Mesendoderm (in vitro differentiated cells): ENCODE measurements around the gene GDPD5.

Source experiments
- DNase-seq: peaks from one replicate; pipeline ENCODE4 v3.0.0; 2013
- H2AK5ac ChIP-seq: 2 replicates; pipeline ENCODE4 v1.6.1; 2013; ENCODE audit warnings: low read length, inconsistent platforms
- H2BK120ac ChIP-seq: 2 replicates; pipeline ENCODE4 v1.6.1; 2013; ENCODE audit warnings: low read depth, mild to moderate bottlenecking, low read length, moderate library complexity, mixed read lengths
- H2BK15ac ChIP-seq: replicated peaks from 2 replicates; pipeline ENCODE4 v1.6.1; 2013; ENCODE audit warnings: low read depth, mild to moderate bottlenecking, moderate library complexity
- H2BK5ac ChIP-seq: 2 replicates; pipeline ENCODE4 v1.6.1; 2013; ENCODE audit warnings: low read length, inconsistent platforms
- H3K18ac ChIP-seq: 2 replicates; pipeline ENCODE4 v1.6.1; 2013; ENCODE audit warnings: mild to moderate bottlenecking, low read length, mixed read lengths
- H3K23ac ChIP-seq: one replicate; pipeline ENCODE4 v1.6.1; 2013; ENCODE audit warnings: low read length
- H3K27ac ChIP-seq: 2 replicates; pipeline ENCODE4 v1.5.1; 2013; ENCODE audit warnings: low read depth, mild to moderate bottlenecking, inconsistent platforms, low read length, moderate library complexity
- H3K27me3 ChIP-seq: 2 replicates; pipeline ENCODE4 v1.6.1; 2013; ENCODE audit warnings: low read length, control low read depth, mild to moderate bottlenecking, inconsistent platforms; ENCODE audit not compliant: insufficient read depth, poor library complexity
- H3K36me3 ChIP-seq: 2 replicates; pipeline ENCODE4 v1.6.1; 2013; ENCODE audit warnings: low read length, inconsistent platforms; ENCODE audit not compliant: control insufficient read depth, insufficient read depth
- H3K4ac ChIP-seq: one replicate; pipeline ENCODE4 v1.6.1; 2013; ENCODE audit warnings: low read depth, mild to moderate bottlenecking, low read length, moderate library complexity
- H3K4me1 ChIP-seq: 2 replicates; pipeline ENCODE4 v1.6.1; 2013; ENCODE audit warnings: low read depth, low read length, inconsistent platforms; ENCODE audit not compliant: control insufficient read depth
- H3K4me2 ChIP-seq: 2 replicates; pipeline ENCODE4 v1.6.1; 2013; ENCODE audit warnings: low read length
- H3K4me3 ChIP-seq: 2 replicates; pipeline ENCODE4 v1.5.1; 2013; ENCODE audit warnings: mild to moderate bottlenecking, low read length
- H3K56ac ChIP-seq: one replicate; pipeline ENCODE4 v1.6.1; 2013; ENCODE audit warnings: low read length
- H3K79me1 ChIP-seq: 2 replicates; pipeline ENCODE4 v1.6.1; 2013; ENCODE audit warnings: low read length, inconsistent platforms
- H3K79me2 ChIP-seq: 2 replicates; pipeline ENCODE4 v1.6.1; 2013; ENCODE audit warnings: mild to moderate bottlenecking, low read length; ENCODE audit not compliant: control insufficient read depth, insufficient read depth
- H3K9ac ChIP-seq: 2 replicates; pipeline ENCODE4 v1.6.1; 2013; ENCODE audit warnings: low read length, inconsistent platforms
- H4K5ac ChIP-seq: one replicate; pipeline ENCODE4 v1.6.1; 2013; ENCODE audit warnings: low read length
- H4K8ac ChIP-seq: one replicate; pipeline ENCODE4 v1.6.1; 2013; ENCODE audit warnings: low read depth, mild to moderate bottlenecking, control low read depth, low read length, moderate library complexity
- WGBS: extraction: QIAGEN DNeasy Blood & Tissue Kit; methylation state at CpG from one replicate; pipeline ENCODE4 v1.1.7; 2013; ENCODE audit warnings: low lambda C conversion rate, missing lambda C conversion rate; ENCODE audit not compliant: insufficient coverage; ENCODE audit errors: extremely low coverage; 5-methylcytosine and 5-hydroxymethylcytosine counted together

GDPD5 gene

DNA sequence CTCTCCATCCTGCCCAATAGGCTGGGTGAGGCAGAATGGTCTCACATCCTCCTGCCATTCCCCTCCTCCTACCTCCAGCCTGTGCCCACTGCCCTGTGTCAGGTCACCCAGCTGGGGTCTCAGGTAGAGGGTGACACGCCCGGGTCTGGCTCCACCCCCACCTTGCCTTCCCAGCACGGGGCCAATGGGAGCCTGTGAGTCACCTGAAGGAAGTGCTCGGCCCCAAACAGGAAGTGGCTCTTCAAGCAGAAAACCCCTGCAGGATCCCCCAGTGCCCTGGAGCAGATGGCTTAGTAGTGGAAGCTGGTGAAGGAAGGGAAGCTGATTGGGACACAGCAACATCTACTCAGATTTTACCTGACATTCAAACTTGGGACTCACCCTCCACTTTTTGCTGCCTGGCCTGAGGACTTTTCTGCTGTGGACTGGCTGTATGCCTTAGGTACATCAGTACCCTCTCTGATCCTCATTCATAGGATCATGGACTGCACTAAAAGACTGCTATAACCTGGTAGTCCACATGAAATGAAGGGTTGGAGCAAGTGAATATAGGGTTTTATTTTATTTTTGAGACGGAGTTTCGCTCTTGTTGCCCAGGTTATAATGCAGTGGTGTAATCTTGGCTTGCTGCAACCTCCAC lies 33.4 kb downstream of the GDPD5 start:
- Histone ChIP-seq H4K5ac (no peak overlapping the region), H3K36me3 (no peaks in the 10 kb centered on the region), H3K18ac (peak overlapping the region; percentile 6), H4K8ac (no peak overlapping the region), H3K4ac (peak overlapping the region; percentile 49), H3K9ac (no peak overlapping the region), H3K79me2 (no peaks in the 10 kb centered on the region), H2BK5ac (no peak overlapping the region), H3K27me3 (no peaks in the 10 kb centered on the region), H3K4me3 (no peak overlapping the region), H3K56ac (no peak overlapping the region), H3K4me2 (no peak overlapping the region), H2BK15ac (no peak overlapping the region), H3K23ac (no peak overlapping the region), H2BK120ac (no peak overlapping the region), H3K4me1 (peaks cover 5% of the 10 kb centered on the region), H3K79me1 (no peaks in the 10 kb centered on the region), H2AK5ac (no peak overlapping the region), H3K27ac (no peak overlapping the region)
- no CpG with 5 or more reads among the region's 6 CpGs for WGBS
- peak; percentile 81 for DNase-seq

DNA sequence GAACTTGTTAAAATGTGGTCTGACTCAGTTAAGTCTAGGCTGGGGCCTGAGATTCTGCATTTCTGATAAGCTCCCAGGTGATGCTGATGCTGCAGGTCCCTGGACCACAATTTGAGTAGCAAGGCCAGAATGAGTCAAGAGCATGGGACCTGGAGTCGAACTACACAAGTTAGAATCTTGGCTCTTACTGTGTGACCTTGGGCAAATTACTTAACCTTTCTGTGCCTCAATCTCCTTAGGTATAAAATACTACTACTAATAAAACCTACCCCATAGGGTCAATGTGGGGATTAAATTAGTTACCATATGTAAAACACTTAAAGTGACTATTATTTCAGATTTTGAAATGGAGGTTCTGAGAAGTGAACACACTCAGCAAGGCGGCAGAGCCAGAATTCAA lies 34.3 kb downstream of the GDPD5 start:
- no peak overlapping the region for H3K27ac ChIP-seq
- no CpG with 5 or more reads among the region's 2 CpGs for WGBS
- H3K23ac ChIP-seq: no peak overlapping the region
- H2AK5ac ChIP-seq: no peak overlapping the region
- H3K4me3 ChIP-seq: no peak overlapping the region
- no peak overlapping the region for H3K9ac ChIP-seq
- H2BK120ac ChIP-seq: no peak overlapping the region
- H3K79me1 ChIP-seq: no peaks in the 10 kb centered on the region
- DNase-seq: no peak
- H4K8ac ChIP-seq: no peak overlapping the region
- H3K79me2 ChIP-seq: no peaks in the 10 kb centered on the region
- no peaks in the 10 kb centered on the region for H3K36me3 ChIP-seq
- H3K56ac ChIP-seq: no peak overlapping the region
- H3K4me2 ChIP-seq: no peak overlapping the region
- no peak overlapping the region for H3K18ac ChIP-seq
- H2BK5ac ChIP-seq: no peak overlapping the region
- no peak overlapping the region for H3K4ac ChIP-seq
- no peak overlapping the region for H2BK15ac ChIP-seq
- peaks cover 5% of the 10 kb centered on the region for H3K4me1 ChIP-seq
- H3K27me3 ChIP-seq: no peaks in the 10 kb centered on the region
- no peak overlapping the region for H4K5ac ChIP-seq

DNA sequence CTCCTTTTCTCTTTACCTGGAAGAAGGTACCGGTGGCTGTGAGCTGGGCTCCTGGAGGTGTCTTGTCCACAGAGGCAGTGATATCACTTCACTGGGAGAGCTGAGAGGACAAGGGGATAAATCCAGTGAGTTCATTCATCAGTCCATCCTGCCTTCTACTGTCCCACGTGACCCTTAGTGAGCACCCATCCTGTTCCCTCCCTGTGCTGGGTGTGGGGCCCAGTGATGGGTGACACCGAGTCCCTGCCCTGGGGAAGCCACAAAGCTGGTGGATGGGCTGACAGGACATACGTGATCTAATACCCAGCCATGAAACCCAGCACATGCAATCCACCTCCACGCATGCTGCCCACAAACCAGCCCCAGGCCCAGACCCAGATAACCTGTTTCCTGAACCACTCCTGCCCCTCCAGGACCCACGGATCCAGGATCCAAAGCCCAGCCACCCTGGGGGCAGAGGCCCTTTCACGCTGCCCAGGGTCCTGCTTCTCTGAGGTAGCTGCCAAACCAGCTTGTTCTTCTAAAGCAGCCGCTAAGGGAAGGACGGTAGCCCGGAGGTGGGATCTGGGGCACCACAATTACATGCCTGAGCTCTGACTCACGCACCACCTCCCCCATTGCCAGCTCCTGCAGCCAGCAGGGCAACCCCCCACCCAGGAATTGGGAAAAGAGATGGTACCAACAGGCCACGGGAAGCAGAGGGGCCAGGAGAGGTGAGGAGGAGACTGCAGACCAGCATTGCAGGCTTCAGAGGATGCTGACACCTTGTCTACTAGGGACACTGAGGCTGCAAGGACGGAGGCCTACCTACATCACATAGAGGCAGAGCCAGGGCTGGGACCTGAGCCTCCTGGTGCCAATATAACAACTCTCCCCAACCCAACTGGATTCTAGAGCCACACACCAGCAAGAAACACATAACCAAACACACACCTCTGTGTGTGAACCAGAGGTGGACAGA lies 35.2 kb downstream of the GDPD5 start:
- Histone ChIP-seq H3K27ac (peak overlapping the region; percentile 10), H3K4me1 (peaks cover 5% of the 10 kb centered on the region), H4K5ac (no peak overlapping the region), H3K4me3 (no peak overlapping the region), H4K8ac (no peak overlapping the region), H3K4ac (peak overlapping the region; percentile 45), H3K36me3 (no peaks in the 10 kb centered on the region), H3K79me2 (no peaks in the 10 kb centered on the region), H3K4me2 (no peak overlapping the region), H2BK120ac (no peak overlapping the region), H3K27me3 (no peaks in the 10 kb centered on the region), H3K9ac (peak overlapping the region; percentile 43), H2AK5ac (peak overlapping the region; percentile 15), H3K23ac (peak overlapping the region; percentile 69), H3K79me1 (no peaks in the 10 kb centered on the region), H2BK15ac (no peak overlapping the region), H3K18ac (peak overlapping the region; percentile 24), H2BK5ac (no peak overlapping the region), H3K56ac (peak overlapping the region; percentile 72)
- DNase-seq: peak; percentile 92
- no CpG with 5 or more reads among the region's 13 CpGs for WGBS

DNA sequence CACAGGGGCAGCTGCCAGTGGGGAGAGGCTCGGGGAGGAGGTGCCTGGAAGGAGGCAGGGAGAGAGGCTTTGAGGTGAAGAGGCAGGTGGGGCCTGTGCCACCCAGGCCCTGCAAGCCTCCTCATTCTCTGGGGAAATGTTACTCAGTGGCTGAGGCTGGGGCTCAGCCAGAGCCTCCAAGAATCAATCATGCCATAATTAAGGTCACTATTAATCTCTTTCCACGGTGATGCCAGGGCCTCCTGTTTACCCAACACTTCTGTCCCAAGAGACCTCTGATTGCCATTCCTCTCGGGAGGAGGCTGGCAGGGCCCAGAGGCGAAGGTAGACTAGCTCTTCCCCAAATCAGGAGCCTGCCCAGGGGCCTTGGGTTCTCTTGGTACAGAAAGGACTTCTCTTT lies 38.4 kb downstream of the GDPD5 start:
- no peak for DNase-seq
- Histone ChIP-seq H2AK5ac (no peak overlapping the region), H3K23ac (no peak overlapping the region), H3K4ac (no peak overlapping the region), H4K5ac (no peak overlapping the region), H2BK5ac (no peak overlapping the region), H3K4me1 (peaks cover 5% of the 10 kb centered on the region), H3K36me3 (no peaks in the 10 kb centered on the region), H3K4me2 (no peak overlapping the region), H2BK120ac (no peak overlapping the region), H3K56ac (no peak overlapping the region), H3K27me3 (no peaks in the 10 kb centered on the region), H3K4me3 (no peak overlapping the region), H3K27ac (no peak overlapping the region), H2BK15ac (no peak overlapping the region), H4K8ac (no peak overlapping the region), H3K79me2 (no peaks in the 10 kb centered on the region), H3K18ac (no peak overlapping the region), H3K9ac (no peak overlapping the region), H3K79me1 (no peaks in the 10 kb centered on the region)
- WGBS: no CpG with 5 or more reads among the region's 4 CpGs

DNA sequence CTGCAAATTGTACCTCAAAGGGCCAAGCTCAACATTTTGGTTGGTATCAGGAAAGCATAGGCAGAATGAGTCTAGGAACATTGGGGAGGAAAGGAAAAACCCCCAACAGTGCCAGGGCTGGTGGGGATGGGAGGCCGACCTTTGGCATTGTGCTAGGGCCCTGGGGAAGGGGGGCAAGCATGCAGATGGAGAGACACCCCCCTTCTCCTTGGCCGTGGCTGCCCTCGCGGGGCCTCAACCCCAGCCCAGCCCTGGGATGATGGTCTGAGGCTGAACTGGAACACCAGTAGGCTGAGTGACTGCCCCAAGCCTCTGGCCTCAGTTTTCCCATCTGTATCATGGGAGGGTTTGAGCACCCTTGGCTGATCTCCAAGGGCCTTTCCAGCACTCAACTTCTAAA lies 40.0 kb downstream of the GDPD5 start:
- Histone ChIP-seq H3K79me1 (no peaks in the 10 kb centered on the region), H3K4ac (no peak overlapping the region), H2BK120ac (no peak overlapping the region), H3K9ac (no peak overlapping the region), H3K18ac (no peak overlapping the region), H3K4me2 (no peak overlapping the region), H2BK15ac (no peak overlapping the region), H3K79me2 (no peaks in the 10 kb centered on the region), H2BK5ac (no peak overlapping the region), H3K4me3 (no peak overlapping the region), H2AK5ac (no peak overlapping the region), H4K8ac (no peak overlapping the region), H3K27ac (no peak overlapping the region), H3K36me3 (no peaks in the 10 kb centered on the region), H3K4me1 (peaks cover 2% of the 10 kb centered on the region), H3K27me3 (no peaks in the 10 kb centered on the region), H3K23ac (no peak overlapping the region), H3K56ac (no peak overlapping the region), H4K5ac (no peak overlapping the region)
- WGBS: no CpG with 5 or more reads among the region's 4 CpGs
- no peak for DNase-seq
